ENCODE data around the gene PTPRT.

- TF ChIP-seq CTCF (IDR thresholded peaks at IDR 0.05), result no peak
- no peak for TF ChIP-seq POLR2A (IDR thresholded peaks at IDR 0.05)
- TF ChIP-seq POLR2AphosphoS5 (IDR thresholded peaks at IDR 0.05), result no peak
- no peak for TF ChIP-seq EP300 (IDR thresholded peaks at IDR 0.05)
These were observed 935.0 kb downstream of the PTPRT start for GRCh38 chr20:42254673-42255072.
